ENCODE measurements around the gene VEGFD. TPM values are rescaled to one million over a fixed set of nuclear protein-coding genes. Genes with fewer than 3 reads are reported as not detected.

Gene VEGFD
- total and polyA plus RNA-seq, 2 donors (not counting 3 experiments of a cell fraction or from before 2014, with no cell fraction given), result 0.40 to 0.64 TPM

DNA sequence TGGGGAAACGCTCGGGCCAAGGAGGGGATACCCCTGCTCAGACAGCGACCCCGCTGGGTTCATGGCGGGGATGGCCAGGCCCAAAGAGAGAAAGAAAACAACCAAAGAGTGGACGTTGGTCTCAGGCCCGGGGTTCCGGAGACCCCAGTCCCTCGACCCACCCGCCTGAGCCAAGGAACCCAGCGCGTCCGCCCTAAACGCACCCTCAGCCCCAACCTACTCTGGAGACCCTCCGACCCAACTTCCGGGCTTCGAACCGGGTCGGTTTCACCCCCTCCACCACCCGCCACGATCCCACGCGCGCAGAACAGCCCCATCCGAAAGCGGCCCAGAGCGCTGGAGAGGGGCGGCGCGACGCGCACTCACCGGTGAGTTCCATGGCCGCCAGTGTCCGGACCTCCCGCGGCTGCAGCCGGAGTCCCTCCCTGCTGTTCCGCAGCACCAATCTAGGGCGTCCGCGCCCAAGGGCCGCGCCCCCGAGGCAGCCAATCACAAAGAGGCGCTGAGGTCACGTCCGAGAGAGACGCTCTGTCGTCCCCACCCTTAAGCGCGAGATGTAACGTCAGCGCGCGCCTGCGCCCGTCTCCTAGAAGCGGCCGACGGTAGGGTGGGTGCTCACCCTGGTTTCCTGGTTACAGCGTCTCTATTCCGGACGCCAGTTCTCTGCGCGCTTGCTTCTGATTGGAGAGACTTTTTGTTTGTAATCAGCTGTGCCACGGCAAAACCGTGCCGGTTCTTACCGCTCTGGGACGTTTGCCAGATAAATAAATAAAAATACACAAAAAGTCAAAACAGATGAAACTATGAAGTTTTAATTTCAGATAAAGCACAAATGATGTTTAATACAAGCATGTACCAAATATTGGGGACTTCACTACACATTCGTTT is 48.8 kb downstream of the VEGFD start, which contains the start of gene PIGA:
Gene PIGA, minus strand, starts transcription at position 389 of the 888 bp plus-strand sequence. CDS start 3,593 bp downstream, outside the sequence.
- ChIA-PET CTCF (interaction anchor here (1.2 kb wide), 1 partner anchor 35 kb away, joined by 4 read pairs; no protein-coding TSS in a partner anchor), POLR2A (no interaction called here)
- Histone ChIP-seq H3K27me3 (ENCODE audit: control insufficient read depth in 2 of 2, insufficient read depth in 2 of 2, low read length in 2 of 2) (peaks cover 5 to 6% of the 10 kb centered on the region in 2 experiments), H4K20me1 (replicated peaks; ENCODE audit: control insufficient read depth, extremely low read depth, insufficient read depth, low read length) (no peaks in the 10 kb centered on the region), H3K4me2 (ENCODE audit: insufficient read depth, low read length) (peak within 1 kb of the TSS; percentile 85), H3K27ac (ENCODE audit: insufficient read depth, low read depth, low read length) (peak within 1 kb of the TSS; percentile 81), H3K4me1 (ENCODE audit: control insufficient read depth, extremely low read depth, insufficient read depth, low read length) (peaks cover 4% of the 10 kb centered on the region), H3K4me3 (replicated peaks in 1 of 3; ENCODE audit: insufficient read depth in 1 of 3, low read depth in 1 of 3, low read length in 3 of 3) (peak within 1 kb of the TSS; percentile 39 to 89 (median 60)), H3K9me1 (replicated peaks; ENCODE audit: control insufficient read depth, extremely low read depth, insufficient read depth, low read length) (no peaks in the 10 kb centered on the region), H3K79me2 (ENCODE audit: control insufficient read depth, insufficient read depth, low read length) (no peaks in the 10 kb centered on the region), H2AFZ (ENCODE audit: low read depth, low read length) (peak within 1 kb of the TSS; percentile 71), H3K9ac (replicated peaks; ENCODE audit: extremely low read depth, insufficient read depth, low read length) (peak within 1 kb of the TSS; percentile 92), H3K9me3 (replicated peaks; ENCODE audit: control insufficient read depth, insufficient read depth, low read length) (no peaks in the 10 kb centered on the region), H3K36me3 (ENCODE audit: control insufficient read depth in 2 of 2, extremely low read depth in 1 of 2, insufficient read depth in 2 of 2, low read length in 2 of 2) (peaks cover 0 to 3% of the 10 kb centered on the region in 2 experiments)
- dilution Hi-C loops (cut with MboI; ENCODE audit: extremely low pct_ligation_motif_present, low sequenced_read_pairs) (no loop called here), intact Hi-C loops (cut with micrococcal nuclease) (loop anchor here (1.0 kb wide), 2 partner anchors 35 to 340 kb away; no protein-coding TSS in a partner anchor)
- DNase-seq (ENCODE audit: low read depth, low spot score) (peak; percentile 97), FAIRE-seq (peak; percentile 87)
- TF ChIP-seq POLR2AphosphoS5 (IDR thresholded peaks at IDR 0.05; ENCODE audit: insufficient read depth, low read depth, low read length) (peak; percentile 47), MYC (IDR thresholded peaks at IDR 0.05; ENCODE audit: low read depth, low read length) (no peak), JUN (IDR thresholded peaks at IDR 0.05; ENCODE audit: borderline replicate concordance, insufficient read depth, insufficient read length, low read depth) (no peak), GATA2 (IDR thresholded peaks at IDR 0.05; ENCODE audit: insufficient read depth, insufficient read length, low read depth, low read length) (no peak), MAX (IDR thresholded peaks at IDR 0.05; ENCODE audit: insufficient read depth, insufficient read length) (no peak), FOS (IDR thresholded peaks at IDR 0.05; ENCODE audit: borderline replicate concordance, insufficient read depth, low read length) (no peak)
- BruUV-seq (replicated peaks), result TSS peak; percentile 66
